HEK293 (cell line): ENCODE results near the gene ZNF32.

Source experiments
- CTCF ChIA-PET: fragments of 350-600 bp; formaldehyde crosslinking; extraction: SDS; loops from one replicate; lab custom pipeline; 2021; ENCODE audit warnings: antibody characterized with exemption; lab: Yijun Ruan, JAX
- POLR2A ChIA-PET: fragments of 300-600 bp; formaldehyde crosslinking; extraction: SDS; loops from one replicate; lab custom pipeline; 2020; ENCODE audit warnings: antibody characterized with exemption, inconsistent platforms; lab: Yijun Ruan, JAX
- H3K27ac ChIP-seq: fragments of 200-500 bp; sonication (Bioruptor generic); 2 replicates; pipeline ENCODE4 v1.5.1; 2014; ENCODE audit warnings: low read depth, low read length, control low read depth, inconsistent platforms; ENCODE audit errors: extremely low read depth
- H3K36me3 ChIP-seq, 2 experiments: fragments of 200-500 bp in 1 of 2; sonication (Bioruptor generic) in 1 of 2; 1 replicate in 1 of 2; 2 replicates in 1 of 2; pipeline ENCODE4 v1.5.1; 2014 to 2017; ENCODE audit warnings: inconsistent platforms in 2 of 2, low read length in 2 of 2; ENCODE audit not compliant: control insufficient read depth in 2 of 2, insufficient read depth in 1 of 2
- H3K4me1 ChIP-seq: fragments of 200-500 bp; sonication (Bioruptor generic); 2 replicates; pipeline ENCODE4 v1.5.1; 2014; ENCODE audit warnings: mild to moderate bottlenecking, low read length, inconsistent platforms; ENCODE audit not compliant: control insufficient read depth, insufficient read depth
- H3K4me3 ChIP-seq: 2 replicates; pipeline ENCODE4 v1.5.1; 2011; ENCODE audit warnings: low read depth, mild to moderate bottlenecking, control low read depth, low read length, moderate library complexity
- H3K9me3 ChIP-seq: fragments of 200-500 bp; sonication (Bioruptor generic); 2 replicates; pipeline ENCODE4 v1.5.1; 2014; ENCODE audit warnings: low read depth, low read length, inconsistent platforms; ENCODE audit not compliant: control insufficient read depth, insufficient read depth
- CTCF ChIP-seq: fragments of 450-650 bp; formaldehyde crosslinking; IDR thresholded peaks from 2 replicates; pipeline ENCODE4 v1.5.1; 2016; ENCODE audit warnings: missing biosample characterization, missing genetic modification characterization
- IKZF3 ChIP-seq: fragments of 450-650 bp; IDR thresholded peaks from 2 replicates; pipeline ENCODE4 v1.5.0; 2018; ENCODE audit warnings: missing biosample characterization, mild to moderate bottlenecking, missing genetic modification characterization, moderate library complexity
- PRDM10 ChIP-seq: fragments of 450-650 bp; formaldehyde crosslinking; IDR thresholded peaks from 2 replicates; pipeline ENCODE4 v1.5.1; 2016; ENCODE audit warnings: missing biosample characterization, missing genetic modification characterization
- TCF7L2 ChIP-seq: IDR thresholded peaks from 2 replicates; pipeline ENCODE4 v1.6.1; 2011; ENCODE audit warnings: low read depth, mild to moderate bottlenecking, inconsistent platforms, low read length, moderate library complexity, borderline replicate concordance
- ZBTB48 ChIP-seq: fragments of 450-650 bp; formaldehyde crosslinking; IDR thresholded peaks from 2 replicates; pipeline ENCODE4 v1.5.1; 2016; ENCODE audit warnings: missing biosample characterization, missing genetic modification characterization
- ZNF112 ChIP-seq: fragments of 450-650 bp; formaldehyde crosslinking; IDR thresholded peaks from 2 replicates; pipeline ENCODE4 v1.5.0; 2017; ENCODE audit warnings: missing biosample characterization, missing genetic modification characterization
- ZNF132 ChIP-seq: fragments of 450-650 bp; formaldehyde crosslinking; IDR thresholded peaks from 2 replicates; pipeline ENCODE4 v1.5.1; 2017; ENCODE audit warnings: missing biosample characterization, missing genetic modification characterization, borderline replicate concordance
- ZNF140 ChIP-seq: fragments of 450-650 bp; formaldehyde crosslinking; IDR thresholded peaks from 2 replicates; pipeline ENCODE4 v1.5.1; 2016; ENCODE audit warnings: missing biosample characterization, missing genetic modification characterization
- ZNF148 ChIP-seq: fragments of 450-650 bp; formaldehyde crosslinking; IDR thresholded peaks from 2 replicates; pipeline ENCODE4 v1.5.0; 2017; ENCODE audit warnings: missing biosample characterization, missing genetic modification characterization, borderline replicate concordance
- ZNF155 ChIP-seq: fragments of 450-650 bp; formaldehyde crosslinking; IDR thresholded peaks from 2 replicates; pipeline ENCODE4 v1.5.1; 2016; ENCODE audit warnings: missing biosample characterization, missing genetic modification characterization
- ZNF16 ChIP-seq: fragments of 450-650 bp; formaldehyde crosslinking; IDR thresholded peaks from 2 replicates; pipeline ENCODE4 v1.5.1; 2016; ENCODE audit warnings: low read depth, missing biosample characterization, missing genetic modification characterization
- ZNF2 ChIP-seq: fragments of 450-650 bp; formaldehyde crosslinking; IDR thresholded peaks from 2 replicates; pipeline ENCODE4 v1.5.1; 2016; ENCODE audit warnings: missing biosample characterization, missing genetic modification characterization
- ZNF23 ChIP-seq: fragments of 450-650 bp; formaldehyde crosslinking; IDR thresholded peaks from 2 replicates; pipeline ENCODE4 v1.5.1; 2016; ENCODE audit warnings: missing biosample characterization, missing genetic modification characterization, borderline replicate concordance
- ZNF24 ChIP-seq: fragments of 450-650 bp; formaldehyde crosslinking; IDR thresholded peaks from 2 replicates; pipeline ENCODE4 v1.5.1; 2016; ENCODE audit warnings: missing biosample characterization, missing genetic modification characterization
- ZNF423 ChIP-seq: fragments of 450-650 bp; formaldehyde crosslinking; IDR thresholded peaks from 2 replicates; pipeline ENCODE4 v1.5.1; 2016; ENCODE audit warnings: missing biosample characterization, missing genetic modification characterization
- ZNF501 ChIP-seq: fragments of 450-650 bp; formaldehyde crosslinking; IDR thresholded peaks from 2 replicates; pipeline ENCODE4 v1.5.1; 2016; ENCODE audit warnings: missing biosample characterization, missing genetic modification characterization
- ZNF558 ChIP-seq: fragments of 450-650 bp; formaldehyde crosslinking; IDR thresholded peaks from 2 replicates; pipeline ENCODE4 v1.5.1; 2016; ENCODE audit warnings: missing biosample characterization, missing genetic modification characterization
- ZNF571 ChIP-seq: fragments of 450-650 bp; formaldehyde crosslinking; IDR thresholded peaks from 2 replicates; pipeline ENCODE4 v1.5.0; 2017; ENCODE audit warnings: missing biosample characterization, missing genetic modification characterization
- ZNF645 ChIP-seq: fragments of 450-650 bp; formaldehyde crosslinking; IDR thresholded peaks from 2 replicates; pipeline ENCODE4; 2016; ENCODE audit warnings: missing biosample characterization, missing genetic modification characterization

Gene ZNF32

GRCh38 chr10:43682956-43683355 lies 34.3 kb upstream of the ZNF32 start:
- no peak for TF ChIP-seq ZNF148 (tag by site-specific recombination)
- TF ChIP-seq TCF7L2 = no peak
- no peak for TF ChIP-seq ZNF2 (tag by site-specific recombination)
- no peak for TF ChIP-seq ZNF16 (tag by site-specific recombination)
- TF ChIP-seq ZBTB48 (tag by site-specific recombination) = no peak
- TF ChIP-seq ZNF140 (tag by site-specific recombination) = no peak
- no peak for TF ChIP-seq IKZF3 (tag by site-specific recombination)
- no peak for TF ChIP-seq CTCF (tag by site-specific recombination)
- no peak for TF ChIP-seq ZNF423 (tag by site-specific recombination)
- no peak for TF ChIP-seq ZNF155 (tag by site-specific recombination)
- TF ChIP-seq ZNF112 (tag by site-specific recombination) = no peak
- Histone ChIP-seq H3K4me1 (no peaks in the 10 kb centered on the region), H3K27ac (no peak overlapping the region), H3K36me3 (no peaks in the 10 kb centered on the region), H3K4me3 (no peak overlapping the region), H3K9me3 (no peaks in the 10 kb centered on the region)
- CTCF ChIA-PET = interaction anchor here (0.6 to 2.3 kb wide), 11 partner anchors 10 to 1174 kb away, joined by 3 to 19 read pairs (median 3); no protein-coding TSS in a partner anchor
- POLR2A ChIA-PET = interaction anchor here (0.6 kb wide), 1 partner anchor 91 kb away, joined by 3 read pairs; no protein-coding TSS in a partner anchor

- H3K36me3 ChIP-seq = no peaks in the 10 kb centered on the region
- CTCF ChIA-PET = interaction anchor here (0.6 to 2.3 kb wide), 2 partner anchors 8 to 432 kb away, joined by 4 to 19 read pairs; no protein-coding TSS in a partner anchor
- POLR2A ChIA-PET = no interaction called here
- no peak for TF ChIP-seq ZNF132 (tag by site-specific recombination)
- TF ChIP-seq ZNF645 (tag by site-specific recombination) = no peak
- no peak for TF ChIP-seq PRDM10
- no peak for TF ChIP-seq ZNF571
- TF ChIP-seq ZNF23 (tag by site-specific recombination) = no peak
- no peak for TF ChIP-seq ZNF24
- no peak for TF ChIP-seq ZNF501 (tag by site-specific recombination)
- no peak for TF ChIP-seq ZNF558 (tag by site-specific recombination)
- TF ChIP-seq, all 188 proteins: peak for 0
- Histone ChIP-seq H3K4me3 (no peak overlapping the region), H3K27ac (no peak overlapping the region), H3K4me1 (no peaks in the 10 kb centered on the region), H3K9me3 (no peaks in the 10 kb centered on the region)
Observed at GRCh38 chr10:43681721-43682120, 33.0 kb upstream of the ZNF32 start.
